Psoas muscle (tissue), 8 donors: ENCODE measurements around the gene SDS. TPM values are rescaled to one million over a fixed set of nuclear protein-coding genes. Genes with fewer than 3 reads are reported as not detected.

ENCODE experiments used
- ATAC-seq, 4 donors: fragments of 200-7000 bp; cut with Tn5 transposase; one replicate each; pipeline ENCODE4 v1.9.1; 2020; ENCODE audit warnings: moderate library complexity in 3 of 4, mild to moderate bottlenecking in 2 of 4
- DNase-seq, 2 donors: peaks; one replicate each; pipeline ENCODE4 v3.0.0-alpha.2; 2020
- H3K27ac ChIP-seq: fragments of 200-600 bp; one replicate; pipeline ENCODE4 v1.8.0; 2022
- H3K27me3 ChIP-seq, 3 donors: fragments of 200-600 bp in 1 of 3; one replicate each; pipeline versions ENCODE4 v1.6.1 to v1.8.0; 2013 to 2022; ENCODE audit warnings: low read length in 2 of 3, mild to moderate bottlenecking in 2 of 3, moderate library complexity in 1 of 3; ENCODE audit not compliant: insufficient read depth in 3 of 3
- H3K36me3 ChIP-seq, 2 donors: fragments of 200-600 bp in 1 of 2; one replicate each; pipeline versions ENCODE4 v1.6.1 to v1.8.0; 2013 to 2022; ENCODE audit warnings: low read depth in 1 of 2, mild to moderate bottlenecking in 1 of 2, moderate library complexity in 1 of 2; ENCODE audit not compliant: insufficient read depth in 1 of 2
- H3K4me1 ChIP-seq: fragments of 200-600 bp; one replicate; pipeline ENCODE4 v1.8.0; 2022
- H3K4me3 ChIP-seq: fragments of 200-600 bp; one replicate; pipeline ENCODE4 v1.8.0; 2022; ENCODE audit warnings: mild to moderate bottlenecking
- H3K9me3 ChIP-seq: fragments of 200-600 bp; one replicate; pipeline ENCODE4 v1.8.0; 2022
- WGBS, 3 donors: extraction: QIAGEN DNeasy Blood & Tissue Kit; methylation state at CpG; one replicate each; pipeline versions ENCODE4 v1.1.6 to v1.1.7; 2013; 5-methylcytosine and 5-hydroxymethylcytosine counted together
- intact Hi-C, 2 donors: fragments of 100-400 bp; cut with DNase I; formaldehyde crosslinking; loops; one replicate each; pipeline versions ENCODE4 v1.11.0 to v1.14.2; 2022
- polyA plus RNA-seq, 3 donors: library from polyadenylated mRNA; stranded (reverse); fragments of 200-250 nt; gene quantifications; one replicate each; pipeline ENCODE4 v1.2.3, GENCODE V29; 2013
- total RNA-seq, 4 donors: library from RNA; stranded (reverse); fragmentation: NEBNext Ultra II Directional in 2 of 4; extraction: Animal tissue kit (Norgen Biotek cat#: 25700) in 2 of 4; gene quantifications; one replicate each; pipeline versions ENCODE4 v1.2.1 to v1.2.4, GENCODE V29; 2021 to 2023
- TF ChIP-seq, protein P1 (sequence below): fragments of 200-600 bp; IDR thresholded peaks from one replicate; pipeline ENCODE4 v1.8.0; 2022; ENCODE audit warnings: antibody characterized with exemption
- donor health status: healthy with polysubstance abuse.
- donor health status: DM: no; HTN: no; CAD: no; lungs with moderate emphysema.
- donor health status: Bipolar disorder and iron deficiency.
- donor health status: healthy.
- donor health status: DM: yes; HTN: yes; CAD: no.
- donor health status: DM: no; HTN: no; CAD: no.
- donor health status: DM: no; HTN: no; CAD: no.
- donor health status: DM: yes; HTN: yes; CAD: no.

Gene SDS
- total and polyA plus RNA-seq, 7 donors: 0.05 to 0.91 (median 0.38) TPM; not detected in 3

GRCh38 chr12:113347892-113348291, 55.8 kb downstream of the SDS start:
- DNase-seq: peak in 1 of 2 donors; percentile 1
- H3K27ac ChIP-seq: no peak overlapping the region
- intact Hi-C loops: no loop called here
- no peaks in the 10 kb centered on the region for H3K36me3 ChIP-seq
- ATAC-seq: no peak
- H3K27me3 ChIP-seq: no peaks in the 10 kb centered on the region
- no peaks in the 10 kb centered on the region for H3K9me3 ChIP-seq
- TF ChIP-seq, protein P1, sequence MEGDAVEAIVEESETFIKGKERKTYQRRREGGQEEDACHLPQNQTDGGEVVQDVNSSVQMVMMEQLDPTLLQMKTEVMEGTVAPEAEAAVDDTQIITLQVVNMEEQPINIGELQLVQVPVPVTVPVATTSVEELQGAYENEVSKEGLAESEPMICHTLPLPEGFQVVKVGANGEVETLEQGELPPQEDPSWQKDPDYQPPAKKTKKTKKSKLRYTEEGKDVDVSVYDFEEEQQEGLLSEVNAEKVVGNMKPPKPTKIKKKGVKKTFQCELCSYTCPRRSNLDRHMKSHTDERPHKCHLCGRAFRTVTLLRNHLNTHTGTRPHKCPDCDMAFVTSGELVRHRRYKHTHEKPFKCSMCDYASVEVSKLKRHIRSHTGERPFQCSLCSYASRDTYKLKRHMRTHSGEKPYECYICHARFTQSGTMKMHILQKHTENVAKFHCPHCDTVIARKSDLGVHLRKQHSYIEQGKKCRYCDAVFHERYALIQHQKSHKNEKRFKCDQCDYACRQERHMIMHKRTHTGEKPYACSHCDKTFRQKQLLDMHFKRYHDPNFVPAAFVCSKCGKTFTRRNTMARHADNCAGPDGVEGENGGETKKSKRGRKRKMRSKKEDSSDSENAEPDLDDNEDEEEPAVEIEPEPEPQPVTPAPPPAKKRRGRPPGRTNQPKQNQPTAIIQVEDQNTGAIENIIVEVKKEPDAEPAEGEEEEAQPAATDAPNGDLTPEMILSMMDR: no peak
- H3K4me3 ChIP-seq: no peak overlapping the region
- no peaks in the 10 kb centered on the region for H3K4me1 ChIP-seq
- WGBS, 3 donors: 51 to 74% (median 65%) methylated on average over 2 of the region's 2 CpGs

GRCh38 chr12:113347107-113347506, 56.6 kb downstream of the SDS start:
- Histone ChIP-seq H3K9me3 (no peaks in the 10 kb centered on the region), H3K36me3 (no peaks in the 10 kb centered on the region), H3K4me3 (no peak overlapping the region), H3K4me1 (no peaks in the 10 kb centered on the region), H3K27ac (no peak overlapping the region), H3K27me3 (no peaks in the 10 kb centered on the region)
- ATAC-seq (no peak), DNase-seq (no peak)
- TF ChIP-seq, protein P1: no peak
- intact Hi-C loops: no loop called here
- 91 to 97% (median 92%) methylated on average over 3 of the region's 3 CpGs for whole genome bisulfite sequencing, 3 donors

DNA sequence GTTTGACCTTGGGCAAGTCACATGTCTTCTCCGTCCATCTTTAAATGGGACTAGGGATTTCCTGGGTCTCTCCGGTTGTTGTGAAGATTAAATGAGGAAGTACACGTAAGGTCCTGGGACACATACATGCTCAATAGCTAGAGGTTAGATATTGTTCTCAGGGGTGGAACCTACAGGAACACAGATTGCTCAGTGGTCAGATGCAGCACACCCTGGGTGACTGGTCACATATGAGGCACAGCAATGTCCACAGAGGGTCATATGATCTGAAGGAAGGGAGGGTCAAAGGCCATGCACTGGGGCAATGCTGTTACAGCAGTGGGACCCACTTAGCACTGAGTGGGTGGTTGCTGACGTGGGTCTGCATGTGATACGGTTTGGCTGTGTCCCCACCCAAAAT, 57.3 kb downstream of the SDS start:
- Histone ChIP-seq H3K4me3 (no peak overlapping the region), H3K27me3 (no peaks in the 10 kb centered on the region), H3K27ac (no peak overlapping the region), H3K4me1 (no peaks in the 10 kb centered on the region), H3K9me3 (no peaks in the 10 kb centered on the region), H3K36me3 (no peaks in the 10 kb centered on the region)
- intact Hi-C loops: no loop called here
- DNase-seq (no peak), ATAC-seq (no peak)
- TF ChIP-seq, protein P1: no peak
- WGBS, 3 donors: 81 to 91% (median 86%) methylated on average over 5 of the region's 5 CpGs

DNA sequence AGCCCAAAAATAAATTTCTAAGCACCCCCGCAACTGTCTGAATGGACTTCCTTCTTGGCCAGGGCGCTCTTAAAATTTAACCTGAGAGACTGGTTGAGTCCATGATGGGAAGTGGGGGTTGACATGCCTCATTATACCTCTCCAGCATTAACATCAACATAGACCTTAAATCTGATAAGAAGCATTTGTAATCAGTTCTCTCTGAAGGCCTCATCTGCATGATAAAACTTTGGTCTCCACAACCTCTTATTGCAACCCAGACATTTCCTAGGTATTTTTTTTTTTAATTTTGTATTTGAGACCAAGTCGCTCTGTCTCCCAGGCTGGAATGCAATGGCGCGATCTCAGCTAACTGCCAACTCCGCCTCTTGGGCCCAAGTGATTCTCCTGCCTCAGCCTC, 58.4 kb downstream of the SDS start:
- TF ChIP-seq, protein P1: no peak
- DNase-seq (no peak), ATAC-seq (no peak)
- H3K36me3 ChIP-seq: no peaks in the 10 kb centered on the region
- no peaks in the 10 kb centered on the region for H3K4me1 ChIP-seq
- H3K27me3 ChIP-seq: no peaks in the 10 kb centered on the region
- H3K4me3 ChIP-seq: no peak overlapping the region
- 94 to 96% (median 95%) methylated on average over 6 of the region's 6 CpGs for WGBS, 3 donors
- intact Hi-C loops: no loop called here
- no peaks in the 10 kb centered on the region for H3K9me3 ChIP-seq
- H3K27ac ChIP-seq: no peak overlapping the region

Other genes with a start within 250 kb of the SDS start
- 10 to 100 TPM; 61.9 to 93.5 (median 81.5) TPM for gene DDX54, start 218.4 kb downstream of the SDS start, total RNA-seq
- gene DDX54, start 218.4 kb downstream of the SDS start, polyA plus RNA-seq: 10 to 100 TPM; 53.6 to 88.7 (median 53.7) TPM
- gene RITA1, start 218.2 kb downstream of the SDS start, total RNA-seq: 10 to 100 TPM; 13.0 to 19.4 (median 14.7) TPM
- 10 to 100 TPM; 13.7 to 28.5 (median 15.5) TPM for gene RITA1, start 218.2 kb downstream of the SDS start, polyA plus RNA-seq
- 10 to 100 TPM; 24.9 to 36.2 (median 27.0) TPM for gene TPCN1, start 182.4 kb downstream of the SDS start, total RNA-seq
- gene TPCN1, start 182.4 kb downstream of the SDS start, polyA plus RNA-seq: 10 to 100 TPM in 2 of 3 donors, 1 to 10 TPM in 1; 7.6 to 33.7 (median 18.2) TPM
- 10 to 100 TPM in 1 of 4 donors, 1 to 10 TPM in 3; 7.6 to 10.3 (median 9.5) TPM for gene SLC8B1, start 68.8 kb downstream of the SDS start, total RNA-seq
- gene SLC8B1, start 68.8 kb downstream of the SDS start, polyA plus RNA-seq: 1 to 10 TPM; 5.7 to 9.6 (median 5.7) TPM
- 10 to 100 TPM; 15.7 to 21.4 (median 20.1) TPM for gene PLBD2, start 45.3 kb downstream of the SDS start, total RNA-seq
- gene PLBD2, start 45.3 kb downstream of the SDS start, polyA plus RNA-seq: 10 to 100 TPM in 1 of 3 donors, 1 to 10 TPM in 2; 5.2 to 14.0 (median 8.3) TPM
- gene SDSL, start 18.5 kb upstream of the SDS start, total RNA-seq: 1 to 10 TPM in 2 of 4 donors, under 1 TPM in 2; 0.89 to 6.0 (median 2.2) TPM
- gene SDSL, start 18.5 kb upstream of the SDS start, polyA plus RNA-seq: 1 to 10 TPM in 1 of 3 donors, under 1 TPM in 2; 0.48 to 2.1 (median 0.53) TPM
- not detected for gene LHX5, start 68.0 kb upstream of the SDS start, total RNA-seq
- gene LHX5, start 68.0 kb upstream of the SDS start, polyA plus RNA-seq: not detected